Measurements from ENCODE around the gene TPTE.

- no peak for TF ChIP-seq POLR2AphosphoS5 (IDR thresholded peaks at IDR 0.05; ENCODE audit: low read depth)
- TF ChIP-seq EZH2 (IDR thresholded peaks at IDR 0.05; ENCODE audit: low read depth, unreplicated experiment), result no peak
- TF ChIP-seq, protein P1, sequence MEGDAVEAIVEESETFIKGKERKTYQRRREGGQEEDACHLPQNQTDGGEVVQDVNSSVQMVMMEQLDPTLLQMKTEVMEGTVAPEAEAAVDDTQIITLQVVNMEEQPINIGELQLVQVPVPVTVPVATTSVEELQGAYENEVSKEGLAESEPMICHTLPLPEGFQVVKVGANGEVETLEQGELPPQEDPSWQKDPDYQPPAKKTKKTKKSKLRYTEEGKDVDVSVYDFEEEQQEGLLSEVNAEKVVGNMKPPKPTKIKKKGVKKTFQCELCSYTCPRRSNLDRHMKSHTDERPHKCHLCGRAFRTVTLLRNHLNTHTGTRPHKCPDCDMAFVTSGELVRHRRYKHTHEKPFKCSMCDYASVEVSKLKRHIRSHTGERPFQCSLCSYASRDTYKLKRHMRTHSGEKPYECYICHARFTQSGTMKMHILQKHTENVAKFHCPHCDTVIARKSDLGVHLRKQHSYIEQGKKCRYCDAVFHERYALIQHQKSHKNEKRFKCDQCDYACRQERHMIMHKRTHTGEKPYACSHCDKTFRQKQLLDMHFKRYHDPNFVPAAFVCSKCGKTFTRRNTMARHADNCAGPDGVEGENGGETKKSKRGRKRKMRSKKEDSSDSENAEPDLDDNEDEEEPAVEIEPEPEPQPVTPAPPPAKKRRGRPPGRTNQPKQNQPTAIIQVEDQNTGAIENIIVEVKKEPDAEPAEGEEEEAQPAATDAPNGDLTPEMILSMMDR (conservative IDR thresholded peaks at IDR 0.05; ENCODE audit: low read depth in 2 of 2), result no peak
- TF ChIP-seq, protein P2, sequence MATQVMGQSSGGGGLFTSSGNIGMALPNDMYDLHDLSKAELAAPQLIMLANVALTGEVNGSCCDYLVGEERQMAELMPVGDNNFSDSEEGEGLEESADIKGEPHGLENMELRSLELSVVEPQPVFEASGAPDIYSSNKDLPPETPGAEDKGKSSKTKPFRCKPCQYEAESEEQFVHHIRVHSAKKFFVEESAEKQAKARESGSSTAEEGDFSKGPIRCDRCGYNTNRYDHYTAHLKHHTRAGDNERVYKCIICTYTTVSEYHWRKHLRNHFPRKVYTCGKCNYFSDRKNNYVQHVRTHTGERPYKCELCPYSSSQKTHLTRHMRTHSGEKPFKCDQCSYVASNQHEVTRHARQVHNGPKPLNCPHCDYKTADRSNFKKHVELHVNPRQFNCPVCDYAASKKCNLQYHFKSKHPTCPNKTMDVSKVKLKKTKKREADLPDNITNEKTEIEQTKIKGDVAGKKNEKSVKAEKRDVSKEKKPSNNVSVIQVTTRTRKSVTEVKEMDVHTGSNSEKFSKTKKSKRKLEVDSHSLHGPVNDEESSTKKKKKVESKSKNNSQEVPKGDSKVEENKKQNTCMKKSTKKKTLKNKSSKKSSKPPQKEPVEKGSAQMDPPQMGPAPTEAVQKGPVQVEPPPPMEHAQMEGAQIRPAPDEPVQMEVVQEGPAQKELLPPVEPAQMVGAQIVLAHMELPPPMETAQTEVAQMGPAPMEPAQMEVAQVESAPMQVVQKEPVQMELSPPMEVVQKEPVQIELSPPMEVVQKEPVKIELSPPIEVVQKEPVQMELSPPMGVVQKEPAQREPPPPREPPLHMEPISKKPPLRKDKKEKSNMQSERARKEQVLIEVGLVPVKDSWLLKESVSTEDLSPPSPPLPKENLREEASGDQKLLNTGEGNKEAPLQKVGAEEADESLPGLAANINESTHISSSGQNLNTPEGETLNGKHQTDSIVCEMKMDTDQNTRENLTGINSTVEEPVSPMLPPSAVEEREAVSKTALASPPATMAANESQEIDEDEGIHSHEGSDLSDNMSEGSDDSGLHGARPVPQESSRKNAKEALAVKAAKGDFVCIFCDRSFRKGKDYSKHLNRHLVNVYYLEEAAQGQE (IDR thresholded peaks at IDR 0.05; ENCODE audit: unreplicated experiment), result no peak
- TF ChIP-seq CREB1 (CRISPR knock-in tag; IDR thresholded peaks at IDR 0.05; ENCODE audit: low read depth), result no peak
- no peak for TF ChIP-seq EZH2phosphoT487 (IDR thresholded peaks at IDR 0.05; ENCODE audit: unreplicated experiment)
- TF ChIP-seq ZNF462 (CRISPR knock-in tag; IDR thresholded peaks at IDR 0.05), result no peak
- TF ChIP-seq STAT1 (IDR thresholded peaks at IDR 0.05; ENCODE audit: unreplicated experiment), result no peak
- TF ChIP-seq NANOG (IDR thresholded peaks at IDR 0.05; ENCODE audit: borderline replicate concordance), result no peak
- no peak for TF ChIP-seq JUNB (IDR thresholded peaks at IDR 0.05; ENCODE audit: unreplicated experiment)
Observed at GRCh38 chr21:10627316-10627863, 106.0 kb downstream of the TPTE start.
